ENCODE measurements around the gene VRK3.
A peak's percentile ranks its signal among the peaks of the same experiment; 100 is the strongest.

The VRK3 gene

DNA sequence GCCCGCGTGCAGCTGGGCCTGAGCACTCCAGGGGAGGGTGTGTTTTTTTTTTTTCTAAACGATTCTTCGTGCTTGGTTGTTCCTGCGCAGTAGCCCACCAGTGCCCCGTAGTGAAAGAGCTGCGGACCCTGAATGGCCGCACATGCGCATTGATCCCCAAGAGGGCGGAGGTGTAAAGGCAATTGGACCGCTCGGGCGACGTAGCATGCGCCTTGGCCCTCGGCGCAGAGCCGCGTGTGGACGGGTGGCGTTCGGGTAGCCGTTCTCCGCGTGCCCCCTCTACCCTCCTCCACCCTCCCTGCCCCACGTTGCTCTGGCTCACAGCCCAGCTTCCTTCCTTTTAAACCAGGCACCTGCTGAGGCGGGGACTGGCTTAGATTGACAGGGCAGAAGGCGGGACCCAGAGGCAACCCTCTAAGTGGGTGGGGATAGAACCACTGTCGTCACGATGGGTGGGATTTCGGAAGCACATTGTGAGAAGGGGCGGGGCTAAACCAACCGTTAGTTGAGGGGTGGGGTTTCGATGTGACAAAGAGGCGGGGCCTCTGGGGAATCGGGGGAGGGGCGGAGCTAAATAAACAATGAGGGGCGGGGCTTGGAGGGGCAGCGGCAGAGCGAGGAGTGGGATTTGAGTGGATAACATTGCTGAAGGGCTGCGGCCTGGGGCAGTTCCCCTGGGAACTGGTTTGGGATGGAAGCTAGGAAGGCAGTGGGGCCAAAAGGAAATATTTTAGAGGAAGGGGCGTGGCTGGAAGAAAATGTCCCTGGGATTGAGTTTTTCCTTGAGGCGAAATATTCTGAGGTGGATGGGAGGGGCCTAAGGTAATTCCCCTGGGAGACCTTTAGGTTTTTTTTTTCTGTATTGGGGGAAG lies 95.3 kb downstream of the VRK3 start:
- DNase-seq: peak; percentile 95

GRCh38 chr19:49929121-49929610 lies 96.0 kb downstream of the VRK3 start, which contains the start of the genes ATF5 and NUP62:
TSS of gene ATF5 (plus strand) at chr19:49929205. CDS start at chr19:49930851, 1,646 bp downstream.
TSS of gene NUP62 (minus strand) at chr19:49929504. CDS start at chr19:49909807, 19,697 bp downstream.
- peak; percentile 95 for DNase-seq

- DNase-seq: no peak
Observed at GRCh38 chr19:49927526-49928264, 97.5 kb downstream of the VRK3 start.

DNA sequence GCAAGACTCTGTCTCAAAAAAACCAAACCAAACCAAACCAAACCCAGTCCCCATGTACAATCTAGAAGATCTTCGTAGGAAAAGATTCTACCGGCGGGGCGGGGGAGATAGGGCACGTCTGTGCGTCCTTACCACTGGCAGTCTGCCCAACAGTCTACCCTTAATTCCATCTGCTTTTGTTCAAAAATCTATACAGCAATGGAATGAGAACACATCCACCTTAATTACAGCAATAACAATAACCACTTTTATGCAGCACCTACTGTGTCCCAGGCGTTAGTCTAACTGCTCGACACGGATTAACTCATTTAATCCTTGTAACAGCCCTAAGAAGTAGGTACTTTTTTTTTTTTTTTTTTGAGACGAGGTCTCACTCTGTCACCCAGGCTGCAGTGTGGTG lies 98.7 kb downstream of the VRK3 start:
- DNase-seq: no peak

All from femur (tissue), 1 donor.